ENCODE measurements around the gene WEE1. TPM values are rescaled to one million over a fixed set of nuclear protein-coding genes. Genes with fewer than 3 reads are reported as not detected.

WEE1 gene
- total and polyA plus RNA-seq, 2 donors (not counting 3 experiments of a cell fraction or from before 2014, with no cell fraction given), result 19.2 to 42.8 TPM

DNA sequence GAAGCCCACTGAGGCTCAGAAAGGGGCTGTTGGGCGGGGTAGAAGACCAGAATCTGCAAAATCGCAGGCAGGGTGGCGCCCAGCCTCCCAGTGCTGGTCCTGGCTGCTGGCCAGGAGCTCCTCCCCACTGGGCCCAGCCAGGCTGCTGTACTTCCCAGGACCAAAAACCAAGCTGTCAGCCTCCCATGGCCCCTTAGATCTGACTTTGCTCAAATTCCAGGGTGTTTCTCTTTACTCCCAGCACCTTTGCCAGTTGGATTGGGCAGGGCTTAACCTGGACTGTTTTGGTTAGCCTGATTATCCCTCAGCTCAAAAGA is 44.2 kb upstream of the WEE1 start:
- H3K9me3 ChIP-seq (replicated peaks; ENCODE audit: control insufficient read depth, insufficient read depth, low read length), result no peaks in the 10 kb centered on the region
- no TSS peak for BruUV-seq (replicated peaks)
- H3K4me1 ChIP-seq (ENCODE audit: control insufficient read depth, extremely low read depth, insufficient read depth, low read length), result peaks cover 27% of the 10 kb centered on the region
- ChIA-PET CTCF (interaction anchor here (1.2 kb wide), 1 partner anchor 23 kb away, joined by 3 read pairs; no protein-coding TSS in a partner anchor), POLR2A (interaction anchor here (1.4 kb wide), 1 partner anchor 23 kb away, joined by 4 read pairs; no protein-coding TSS in a partner anchor)
- no peaks in the 10 kb centered on the region for H3K9me1 ChIP-seq (replicated peaks; ENCODE audit: control insufficient read depth, extremely low read depth, insufficient read depth, low read length)
- H3K79me2 ChIP-seq (ENCODE audit: control insufficient read depth, insufficient read depth, low read length), result no peaks in the 10 kb centered on the region
- H3K27ac ChIP-seq (ENCODE audit: insufficient read depth, low read depth, low read length), result no peak overlapping the region
- H3K36me3 ChIP-seq (ENCODE audit: control insufficient read depth in 2 of 2, extremely low read depth in 1 of 2, insufficient read depth in 2 of 2, low read length in 2 of 2), result no peaks in the 10 kb centered on the region
- DNase-seq (ENCODE audit: low read depth, low spot score) (no peak), FAIRE-seq (no peak)
- no peak overlapping the region for H2AFZ ChIP-seq (ENCODE audit: low read depth, low read length)
- TF ChIP-seq, protein P1, sequence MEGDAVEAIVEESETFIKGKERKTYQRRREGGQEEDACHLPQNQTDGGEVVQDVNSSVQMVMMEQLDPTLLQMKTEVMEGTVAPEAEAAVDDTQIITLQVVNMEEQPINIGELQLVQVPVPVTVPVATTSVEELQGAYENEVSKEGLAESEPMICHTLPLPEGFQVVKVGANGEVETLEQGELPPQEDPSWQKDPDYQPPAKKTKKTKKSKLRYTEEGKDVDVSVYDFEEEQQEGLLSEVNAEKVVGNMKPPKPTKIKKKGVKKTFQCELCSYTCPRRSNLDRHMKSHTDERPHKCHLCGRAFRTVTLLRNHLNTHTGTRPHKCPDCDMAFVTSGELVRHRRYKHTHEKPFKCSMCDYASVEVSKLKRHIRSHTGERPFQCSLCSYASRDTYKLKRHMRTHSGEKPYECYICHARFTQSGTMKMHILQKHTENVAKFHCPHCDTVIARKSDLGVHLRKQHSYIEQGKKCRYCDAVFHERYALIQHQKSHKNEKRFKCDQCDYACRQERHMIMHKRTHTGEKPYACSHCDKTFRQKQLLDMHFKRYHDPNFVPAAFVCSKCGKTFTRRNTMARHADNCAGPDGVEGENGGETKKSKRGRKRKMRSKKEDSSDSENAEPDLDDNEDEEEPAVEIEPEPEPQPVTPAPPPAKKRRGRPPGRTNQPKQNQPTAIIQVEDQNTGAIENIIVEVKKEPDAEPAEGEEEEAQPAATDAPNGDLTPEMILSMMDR (IDR thresholded peaks at IDR 0.05; ENCODE audit: extremely low read depth in 1 of 2, insufficient read depth in 1 of 2, low read depth in 1 of 2, low read length in 2 of 2), result no peak
- no peak for TF ChIP-seq MYC (IDR thresholded peaks at IDR 0.05; ENCODE audit: low read depth, low read length)
- TF ChIP-seq JUN (IDR thresholded peaks at IDR 0.05; ENCODE audit: borderline replicate concordance, insufficient read depth, insufficient read length, low read depth), result no peak
- no peak for TF ChIP-seq FOS (IDR thresholded peaks at IDR 0.05; ENCODE audit: borderline replicate concordance, insufficient read depth, low read length)
- TF ChIP-seq POLR2AphosphoS5 (IDR thresholded peaks at IDR 0.05; ENCODE audit: insufficient read depth, low read depth, low read length), result no peak
- TF ChIP-seq, protein P2, sequence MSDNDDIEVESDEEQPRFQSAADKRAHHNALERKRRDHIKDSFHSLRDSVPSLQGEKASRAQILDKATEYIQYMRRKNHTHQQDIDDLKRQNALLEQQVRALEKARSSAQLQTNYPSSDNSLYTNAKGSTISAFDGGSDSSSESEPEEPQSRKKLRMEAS (IDR thresholded peaks at IDR 0.05; ENCODE audit: insufficient read depth, insufficient read length), result no peak
- no peak for TF ChIP-seq POLR2A (IDR thresholded peaks at IDR 0.05; ENCODE audit: low read depth, low read length)
- TF ChIP-seq EZH2 (IDR thresholded peaks at IDR 0.05; ENCODE audit: borderline replicate concordance, low read depth, low read length, severe bottlenecking), result no peak
- no peak for TF ChIP-seq GATA2 (IDR thresholded peaks at IDR 0.05; ENCODE audit: insufficient read depth, insufficient read length, low read depth, low read length)
- no peak overlapping the region for H3K4me2 ChIP-seq (ENCODE audit: insufficient read depth, low read length)
- dilution Hi-C loops (cut with MboI; ENCODE audit: extremely low pct_ligation_motif_present, low sequenced_read_pairs) (no loop called here), intact Hi-C loops (cut with micrococcal nuclease) (loop anchor here (5.0 to 10.0 kb wide), 2 partner anchors 228 to 796 kb away; no protein-coding TSS in a partner anchor)
- H3K9ac ChIP-seq (replicated peaks; ENCODE audit: extremely low read depth, insufficient read depth, low read length), result no peak overlapping the region
- H3K4me3 ChIP-seq (replicated peaks in 1 of 3; ENCODE audit: insufficient read depth in 1 of 3, low read depth in 1 of 3, low read length in 3 of 3), result no peak overlapping the region
- no peaks in the 10 kb centered on the region for H4K20me1 ChIP-seq (replicated peaks; ENCODE audit: control insufficient read depth, extremely low read depth, insufficient read depth, low read length)
- H3K27me3 ChIP-seq (ENCODE audit: control insufficient read depth in 2 of 2, insufficient read depth in 2 of 2, low read length in 2 of 2), result no peaks in the 10 kb centered on the region
